GM23338 (cell line): ENCODE measurements around the gene YIPF7. TPM values are rescaled to one million over a fixed set of nuclear protein-coding genes. Genes with fewer than 3 reads are reported as not detected.

ENCODE experiments used
- ATAC-seq: fragments of 200-7000 bp; cut with Tn5 transposase; 3 replicates; pipeline ENCODE4 v1.9.1; 2020
- DNase-seq: peaks from one replicate; pipeline ENCODE4 v3.0.0-alpha.2; 2015; ENCODE audit warnings: low spot score
- H2AFZ ChIP-seq: fragments of 200-600 bp; sonication (generic); 2 replicates; pipeline ENCODE4 v1.8.0; 2016; ENCODE audit warnings: antibody characterized with exemption, mild to moderate bottlenecking, moderate library complexity
- H3F3A ChIP-seq: fragments of 200-600 bp; sonication (generic); replicated peaks from 2 replicates; pipeline ENCODE4 v1.8.0; 2017; ENCODE audit warnings: antibody characterized with exemption, mixed run types, low read depth
- H3K27ac ChIP-seq: fragments of 200-600 bp; sonication (generic); 2 replicates; pipeline ENCODE4 v1.6.1; 2016; ENCODE audit warnings: low read depth
- H3K27me3 ChIP-seq: fragments of 200-600 bp; sonication (generic); 2 replicates; pipeline ENCODE4 v1.8.0; 2016; ENCODE audit warnings: mild to moderate bottlenecking, mixed run types, moderate library complexity; ENCODE audit not compliant: insufficient read depth
- H3K36me3 ChIP-seq: fragments of 200-600 bp; sonication (generic); 2 replicates; pipeline ENCODE4 v1.8.0; 2016; ENCODE audit warnings: mild to moderate bottlenecking; ENCODE audit not compliant: insufficient read depth
- H3K4me1 ChIP-seq: fragments of 200-600 bp; sonication (generic); 2 replicates; pipeline ENCODE4 v1.8.0; 2016; ENCODE audit warnings: mild to moderate bottlenecking, moderate library complexity; ENCODE audit not compliant: insufficient read depth
- H3K4me2 ChIP-seq: fragments of 200-600 bp; sonication (generic); 2 replicates; pipeline ENCODE4 v1.7.1; 2017; ENCODE audit warnings: mixed run types
- H3K4me3 ChIP-seq: fragments of 200-600 bp; sonication (generic); 2 replicates; pipeline ENCODE4 v1.6.1; 2016; ENCODE audit warnings: mixed run types
- H3K79me2 ChIP-seq: fragments of 200-600 bp; sonication (generic); replicated peaks from 2 replicates; pipeline ENCODE4 v1.8.0; 2017; ENCODE audit warnings: mild to moderate bottlenecking; ENCODE audit not compliant: insufficient read depth
- H3K9me2 ChIP-seq: fragments of 200-600 bp; sonication (generic); 2 replicates; pipeline ENCODE4 v1.8.0; 2017; ENCODE audit not compliant: insufficient read depth
- H4K20me1 ChIP-seq: fragments of 200-600 bp; sonication (generic); replicated peaks from 2 replicates; pipeline ENCODE4 v1.8.0; 2017; ENCODE audit warnings: mild to moderate bottlenecking; ENCODE audit not compliant: insufficient read depth
- H3K27ac Mint-ChIP-seq: 2 replicates; pipeline ENCODE4 v1.8.0; 2020; ENCODE audit warnings: inconsistent platforms, mild to moderate bottlenecking, moderate library complexity, mixed read lengths
- H3K27me3 Mint-ChIP-seq: 3 replicates; pipeline ENCODE4 v1.8.0; 2022; ENCODE audit warnings: low read depth, mild to moderate bottlenecking, moderate library complexity, mixed read lengths, inconsistent platforms; ENCODE audit not compliant: insufficient read depth, poor library complexity
- H3K36me3 Mint-ChIP-seq: 3 replicates; pipeline ENCODE4 v1.8.0; 2021; ENCODE audit warnings: low read depth, mild to moderate bottlenecking, inconsistent platforms, moderate library complexity, mixed read lengths
- H3K4me1 Mint-ChIP-seq: 3 replicates; pipeline ENCODE4 v1.8.0; 2020; ENCODE audit warnings: mild to moderate bottlenecking, inconsistent platforms, mixed read lengths
- H3K4me3 Mint-ChIP-seq: 3 replicates; pipeline ENCODE4 v1.8.0; 2021; ENCODE audit warnings: moderate library complexity, mild to moderate bottlenecking, inconsistent platforms, mixed read lengths
- H3K9me3 Mint-ChIP-seq: 3 replicates; pipeline ENCODE4 v1.8.0; 2020; ENCODE audit warnings: moderate library complexity, mild to moderate bottlenecking, inconsistent platforms, mixed read lengths
- CREB1 ChIP-seq: fragments of 250-450 bp; sonication (Bioruptor Pico); IDR thresholded peaks from 2 replicates; pipeline ENCODE4 v1.5.0; 2020; ENCODE audit warnings: low read depth, mild to moderate bottlenecking, moderate library complexity
- CTCF ChIP-seq, 2 experiments: fragments of 200-600 bp in 1 of 2; sonication (generic) in 1 of 2; conservative IDR thresholded peaks; 2 replicates each; pipeline versions ENCODE4 v1.5.1 to v1.6.1; 2016 to 2017; ENCODE audit warnings: antibody characterized with exemption in 2 of 2, low read depth in 2 of 2, mild to moderate bottlenecking in 2 of 2, moderate library complexity in 1 of 2
- ETS1 ChIP-seq: IDR thresholded peaks from 2 replicates; pipeline ENCODE4 v1.6.1; 2016; ENCODE audit warnings: antibody characterized with exemption
- POLR2AphosphoS5 ChIP-seq: IDR thresholded peaks from 2 replicates; pipeline ENCODE4 v1.6.1; 2016; ENCODE audit warnings: antibody characterized with exemption, low read depth
- REST ChIP-seq: IDR thresholded peaks from one replicate; pipeline ENCODE4 v1.6.1; 2018; ENCODE audit warnings: antibody characterized with exemption; ENCODE audit not compliant: unreplicated experiment
- polyA plus RNA-seq: library from polyadenylated mRNA; unstranded; fragments of >200 nt; fragmentation: Nextera tagmentation; extraction: Ambion mirVana; gene quantifications from 2 replicates; pipeline ENCODE4 v1.2.1, GENCODE V29; 2016
- total RNA-seq: library from RNA; depleted of rRNA; stranded (reverse); fragments of >200 nt; shearing (Covaris generic); gene quantifications from 2 replicates; pipeline ENCODE4 v1.2.3, GENCODE V29; 2014

YIPF7 gene
- total and polyA plus RNA-seq, 2 experiments from 2014 or later: not detected

GRCh38 chr4:44632089-44632488, 19.3 kb downstream of the YIPF7 start:
- H3K27ac Mint-ChIP-seq: no peak overlapping the region
- H3K4me1 ChIP-seq: no peaks in the 10 kb centered on the region
- H3K4me3 ChIP-seq: no peak overlapping the region
- H3K4me2 ChIP-seq: no peak overlapping the region
- no peak overlapping the region for H2AFZ ChIP-seq
- TF ChIP-seq ETS1 (no peak), CTCF (conservative IDR thresholded peaks at IDR 0.05; ENCODE audit: low read depth in 2 of 2) (peak in 1 of 2 experiments; percentile 25; a peak in 2 of 4 replicates)
- H3K27ac ChIP-seq: no peak overlapping the region
- H3K27me3 ChIP-seq: no peaks in the 10 kb centered on the region
- H4K20me1 ChIP-seq: no peaks in the 10 kb centered on the region
- no peaks in the 10 kb centered on the region for H3K79me2 ChIP-seq
- DNase-seq (no peak), ATAC-seq (no peak)
- peaks cover 2% of the 10 kb centered on the region; the same call in 1 of the 3 replicates for H3K4me1 Mint-ChIP-seq
- H3F3A ChIP-seq: no peaks in the 10 kb centered on the region
- no peaks in the 10 kb centered on the region for H3K9me3 Mint-ChIP-seq
- no peaks in the 10 kb centered on the region for H3K9me2 ChIP-seq
- H3K36me3 Mint-ChIP-seq: no peaks in the 10 kb centered on the region
- H3K36me3 ChIP-seq: no peaks in the 10 kb centered on the region
- H3K27me3 Mint-ChIP-seq: no peaks in the 10 kb centered on the region
- no peak overlapping the region for H3K4me3 Mint-ChIP-seq

GRCh38 chr4:44629280-44629866, 22.1 kb downstream of the YIPF7 start:
- Mint-ChIP-seq H3K36me3 (no peaks in the 10 kb centered on the region), H3K4me3 (no peak overlapping the region), H3K4me1 (peaks cover 2% of the 10 kb centered on the region; the same call in 1 of the 3 replicates), H3K9me3 (no peaks in the 10 kb centered on the region), H3K27me3 (peaks cover 2% of the 10 kb centered on the region), H3K27ac (no peak overlapping the region)
- Histone ChIP-seq H3K9me2 (no peaks in the 10 kb centered on the region), H3K27me3 (no peaks in the 10 kb centered on the region), H3F3A (no peaks in the 10 kb centered on the region), H2AFZ (no peak overlapping the region), H3K4me2 (no peak overlapping the region), H3K79me2 (no peaks in the 10 kb centered on the region), H4K20me1 (no peaks in the 10 kb centered on the region), H3K4me1 (no peaks in the 10 kb centered on the region), H3K4me3 (no peak overlapping the region), H3K27ac (no peak overlapping the region), H3K36me3 (no peaks in the 10 kb centered on the region)
- TF ChIP-seq CTCF (conservative IDR thresholded peaks at IDR 0.05; ENCODE audit: low read depth in 2 of 2) (peak; percentile 65 to 83), POLR2AphosphoS5 (no peak), CREB1 (CRISPR knock-in tag) (no peak), REST (no peak)
- ATAC-seq (peak; percentile 67), DNase-seq (peak; percentile 74)
